Mesothelial cell of epicardium (in vitro differentiated cells): ENCODE results near the gene ADARB1. TPM values are rescaled to one million over a fixed set of nuclear protein-coding genes. Genes with fewer than 3 reads are reported as not detected.
A peak's percentile ranks its signal among the peaks of the same experiment; 100 is the strongest.

Source experiments
- DNase-seq, 2 experiments: peaks; one replicate each; pipeline ENCODE4 v3.0.0; 2021; ENCODE audit warnings: low spot score in 2 of 2; ENCODE audit not compliant: unreplicated experiment in 2 of 2
- H3K27ac Mint-ChIP-seq: 2 replicates; pipeline ENCODE4 v1.8.0; 2021; ENCODE audit warnings: mixed read lengths
- H3K27me3 Mint-ChIP-seq: 2 replicates; pipeline ENCODE4 v1.8.0; 2021; ENCODE audit warnings: low read depth, mixed read lengths
- H3K36me3 Mint-ChIP-seq: 2 replicates; pipeline ENCODE4 v1.8.0; 2021; ENCODE audit warnings: mixed read lengths
- H3K4me1 Mint-ChIP-seq: 2 replicates; pipeline ENCODE4 v1.8.0; 2021; ENCODE audit warnings: mixed read lengths
- H3K4me3 Mint-ChIP-seq: 2 replicates; pipeline ENCODE4 v1.8.0; 2021; ENCODE audit warnings: mild to moderate bottlenecking, moderate library complexity, mixed read lengths
- H3K9me3 Mint-ChIP-seq: 2 replicates; pipeline ENCODE4 v1.8.0; 2021; ENCODE audit warnings: mixed read lengths
- total RNA-seq: library from RNA; stranded (reverse); gene quantifications from 3 replicates; pipeline ENCODE4 v1.2.1, GENCODE V29; 2021
- TF ChIP-seq, protein P1 (sequence below): fragments of 200-600 bp; sonication (generic); IDR thresholded peaks from one replicate; pipeline ENCODE4 v1.5.0; 2021; ENCODE audit warnings: antibody characterized with exemption; ENCODE audit not compliant: unreplicated experiment

The ADARB1 gene
- total RNA-seq, 1 donor from 2014 or later = 26.5 TPM

GRCh38 chr21:45252448-45252925 lies 178.1 kb downstream of the ADARB1 start:
- TF ChIP-seq, protein P1, sequence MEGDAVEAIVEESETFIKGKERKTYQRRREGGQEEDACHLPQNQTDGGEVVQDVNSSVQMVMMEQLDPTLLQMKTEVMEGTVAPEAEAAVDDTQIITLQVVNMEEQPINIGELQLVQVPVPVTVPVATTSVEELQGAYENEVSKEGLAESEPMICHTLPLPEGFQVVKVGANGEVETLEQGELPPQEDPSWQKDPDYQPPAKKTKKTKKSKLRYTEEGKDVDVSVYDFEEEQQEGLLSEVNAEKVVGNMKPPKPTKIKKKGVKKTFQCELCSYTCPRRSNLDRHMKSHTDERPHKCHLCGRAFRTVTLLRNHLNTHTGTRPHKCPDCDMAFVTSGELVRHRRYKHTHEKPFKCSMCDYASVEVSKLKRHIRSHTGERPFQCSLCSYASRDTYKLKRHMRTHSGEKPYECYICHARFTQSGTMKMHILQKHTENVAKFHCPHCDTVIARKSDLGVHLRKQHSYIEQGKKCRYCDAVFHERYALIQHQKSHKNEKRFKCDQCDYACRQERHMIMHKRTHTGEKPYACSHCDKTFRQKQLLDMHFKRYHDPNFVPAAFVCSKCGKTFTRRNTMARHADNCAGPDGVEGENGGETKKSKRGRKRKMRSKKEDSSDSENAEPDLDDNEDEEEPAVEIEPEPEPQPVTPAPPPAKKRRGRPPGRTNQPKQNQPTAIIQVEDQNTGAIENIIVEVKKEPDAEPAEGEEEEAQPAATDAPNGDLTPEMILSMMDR = no peak
- no peak overlapping the region for H3K4me3 Mint-ChIP-seq
- H3K4me1 Mint-ChIP-seq = peaks cover 18% of the 10 kb centered on the region
- no peaks in the 10 kb centered on the region for H3K36me3 Mint-ChIP-seq
- H3K27ac Mint-ChIP-seq = no peak overlapping the region
- no peak for DNase-seq
- H3K9me3 Mint-ChIP-seq = peaks cover 11% of the 10 kb centered on the region
- H3K27me3 Mint-ChIP-seq = peaks cover 10% of the 10 kb centered on the region

GRCh38 chr21:45253180-45253579 lies 178.8 kb downstream of the ADARB1 start:
- TF ChIP-seq, protein P1 = no peak
- H3K27ac Mint-ChIP-seq = no peak overlapping the region
- H3K27me3 Mint-ChIP-seq = peaks cover 7% of the 10 kb centered on the region
- no peaks in the 10 kb centered on the region for H3K36me3 Mint-ChIP-seq
- DNase-seq = peak in 1 of 2 experiments; percentile 31
- H3K4me3 Mint-ChIP-seq = no peak overlapping the region
- H3K4me1 Mint-ChIP-seq = peaks cover 18% of the 10 kb centered on the region
- H3K9me3 Mint-ChIP-seq = peaks cover 11% of the 10 kb centered on the region

DNA sequence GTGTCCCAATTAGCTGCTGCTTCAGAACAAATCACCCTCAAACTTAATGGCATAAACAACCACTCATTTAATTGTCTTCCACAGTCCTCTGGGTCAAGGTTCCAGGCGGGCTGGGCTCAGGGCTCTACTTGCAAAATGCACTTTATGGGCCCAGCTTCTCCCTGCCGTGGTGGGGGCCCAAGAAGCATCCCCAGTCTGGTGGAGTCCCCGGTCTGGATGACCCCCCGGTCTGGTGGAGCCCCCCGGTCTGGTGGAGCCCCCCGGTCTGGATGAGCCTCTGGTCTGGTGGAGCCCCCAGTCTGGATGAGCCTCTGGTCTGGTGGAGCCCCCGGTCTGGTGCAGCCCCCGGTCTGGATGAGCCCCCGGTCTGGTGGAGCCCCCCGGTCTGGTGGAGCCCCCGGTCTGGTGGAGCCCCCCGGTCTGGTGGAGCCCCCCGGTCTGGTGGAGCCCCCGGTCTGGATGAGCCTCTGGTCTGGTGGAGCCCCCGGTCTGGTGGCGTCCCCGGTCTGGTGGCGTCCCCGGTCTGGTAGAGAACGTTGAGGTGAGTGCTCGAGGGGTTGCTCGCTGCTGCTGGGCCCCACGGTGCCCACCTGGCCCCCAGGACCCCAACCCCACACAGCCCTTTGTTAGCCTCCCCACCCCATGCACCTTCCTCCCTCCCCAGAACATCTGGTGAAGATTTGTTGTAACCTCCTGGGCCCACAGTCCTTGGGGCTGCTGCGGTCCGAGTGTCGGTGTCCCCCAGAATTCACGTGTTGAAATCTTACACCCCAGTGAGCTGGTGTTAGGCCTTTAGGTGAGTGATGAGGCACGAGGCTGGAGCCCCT lies 179.5 kb downstream of the ADARB1 start:
- H3K27me3 Mint-ChIP-seq = peaks cover 4% of the 10 kb centered on the region
- peak in 1 of 2 experiments; percentile 29 for DNase-seq
- H3K27ac Mint-ChIP-seq = no peak overlapping the region
- no peaks in the 10 kb centered on the region for H3K36me3 Mint-ChIP-seq
- H3K9me3 Mint-ChIP-seq = peaks cover 11% of the 10 kb centered on the region
- H3K4me3 Mint-ChIP-seq = no peak overlapping the region
- peaks cover 14% of the 10 kb centered on the region for H3K4me1 Mint-ChIP-seq
- TF ChIP-seq, protein P1 = no peak

DNA sequence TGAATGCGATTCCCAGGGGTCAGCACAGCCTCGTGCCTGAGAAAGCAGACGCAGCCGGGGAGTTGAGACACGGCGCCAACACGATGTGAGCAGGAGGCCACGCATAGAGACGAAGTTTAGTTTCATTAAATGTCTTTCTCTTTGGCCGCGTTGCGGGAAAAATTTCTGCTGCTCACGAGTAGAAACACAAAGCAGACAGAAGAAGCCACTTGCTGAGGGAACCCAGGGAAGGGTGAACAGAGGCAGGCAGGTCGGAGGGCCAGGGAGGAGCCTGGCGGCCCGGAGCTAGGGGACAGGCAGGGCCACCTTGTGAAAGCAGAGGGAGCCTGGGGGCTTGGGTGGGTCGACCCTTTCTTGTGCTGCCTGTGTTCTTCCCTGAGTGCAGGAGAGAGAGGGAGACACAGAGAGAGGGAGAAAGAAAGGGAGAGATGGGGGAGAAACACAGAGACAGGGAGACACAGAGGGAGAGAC lies 180.1 kb downstream of the ADARB1 start:
- no peak overlapping the region for H3K4me3 Mint-ChIP-seq
- H3K36me3 Mint-ChIP-seq = no peaks in the 10 kb centered on the region
- H3K27ac Mint-ChIP-seq = no peak overlapping the region
- peaks cover 4% of the 10 kb centered on the region for H3K27me3 Mint-ChIP-seq
- H3K4me1 Mint-ChIP-seq = peaks cover 8% of the 10 kb centered on the region
- H3K9me3 Mint-ChIP-seq = peaks cover 11% of the 10 kb centered on the region
- TF ChIP-seq, protein P1 = no peak
- no peak for DNase-seq

DNA sequence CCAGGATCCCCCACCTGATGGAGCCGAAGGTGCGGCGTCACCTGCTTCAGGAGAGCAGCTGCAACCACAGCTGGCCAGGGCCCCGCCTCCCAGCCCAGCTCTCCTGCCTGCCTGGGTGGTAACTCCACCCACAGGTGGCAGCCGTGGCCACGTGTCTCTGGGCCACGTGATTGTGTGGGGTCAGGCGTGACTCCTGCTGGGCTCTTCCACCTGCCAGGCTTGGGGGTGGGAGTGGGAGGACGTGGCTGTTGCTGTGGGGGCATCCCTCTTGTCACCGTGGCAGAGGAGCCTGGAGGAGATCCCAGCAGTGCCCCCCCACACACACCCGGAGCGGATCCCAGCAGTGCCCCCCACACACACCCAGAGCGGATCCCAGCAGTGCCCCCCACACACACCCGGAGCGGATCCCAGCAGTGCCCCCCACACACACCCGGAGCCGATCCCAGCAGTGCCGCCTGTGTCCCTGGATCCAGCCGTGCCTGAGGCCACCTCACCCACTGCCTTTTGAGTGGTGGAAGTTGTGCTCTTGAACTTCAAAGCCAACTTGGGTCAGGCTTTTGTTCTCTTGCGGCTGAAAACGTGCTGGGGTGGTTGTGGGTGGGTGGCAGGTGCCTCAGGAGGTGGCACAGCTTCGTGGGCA lies 181.1 kb downstream of the ADARB1 start:
- TF ChIP-seq, protein P1 = no peak
- DNase-seq = peak in 1 of 2 experiments; percentile 35
- H3K36me3 Mint-ChIP-seq = no peaks in the 10 kb centered on the region
- H3K9me3 Mint-ChIP-seq = peaks cover 5% of the 10 kb centered on the region
- no peak overlapping the region for H3K4me3 Mint-ChIP-seq
- H3K27ac Mint-ChIP-seq = no peak overlapping the region
- peaks cover 4% of the 10 kb centered on the region for H3K27me3 Mint-ChIP-seq
- H3K4me1 Mint-ChIP-seq = peaks cover 7% of the 10 kb centered on the region
